SK-N-MC (cell line): Measurements from ENCODE around the gene NPIPB2.
"Not testable (repeated sequence)": the region's sequence is repeated elsewhere in the genome, so short reads cannot be mapped to it uniquely, and the experiment has no call there.

Source experiments
- DNase-seq: peaks from one replicate; pipeline ENCODE4 v3.0.0-alpha.2; 2011; ENCODE audit warnings: low read depth, low spot score
- H3K27ac ChIP-seq: fragments of 200-600 bp; sonication (generic); 2 replicates; pipeline ENCODE4 v1.5.1; 2016; ENCODE audit warnings: mixed run types
- H3K36me3 ChIP-seq: fragments of 200-600 bp; sonication (generic); 2 replicates; pipeline ENCODE4 v1.6.1; 2017; ENCODE audit warnings: antibody characterized with exemption, low read length, mixed read lengths; ENCODE audit not compliant: insufficient read depth
- H3K4me3 ChIP-seq: fragments of 200-600 bp; sonication (generic); 2 replicates; pipeline ENCODE4 v1.5.1; 2016
- H3K9ac ChIP-seq: fragments of 200-600 bp; sonication (generic); 2 replicates; pipeline ENCODE4 v1.8.0; 2017; ENCODE audit warnings: mixed run types, mixed read lengths; ENCODE audit not compliant: insufficient read length
- H3K9me3 ChIP-seq: fragments of 200-600 bp; sonication (generic); 2 replicates; pipeline ENCODE4 v1.6.1; 2017; ENCODE audit warnings: low read depth, mild to moderate bottlenecking, antibody characterized with exemption, low read length, moderate library complexity, mixed read lengths
- EZH2 ChIP-seq: fragments of 200-600 bp; sonication (generic); IDR thresholded peaks from one replicate; pipeline ENCODE4 v1.6.1; 2017; ENCODE audit warnings: antibody characterized with exemption
- FOXP2 ChIP-seq: optimal IDR thresholded peaks from 2 replicates; pipeline ENCODE3; 2011; ENCODE audit warnings: mild to moderate bottlenecking, moderate library complexity; ENCODE audit not compliant: insufficient read depth; ENCODE audit errors: extremely low read length, control extremely low read depth
- POLR2AphosphoS5 ChIP-seq: IDR thresholded peaks from 2 replicates; pipeline ENCODE4 v1.6.1; 2012; ENCODE audit warnings: mild to moderate bottlenecking, low read depth, low read length, borderline replicate concordance

Gene NPIPB2

DNA sequence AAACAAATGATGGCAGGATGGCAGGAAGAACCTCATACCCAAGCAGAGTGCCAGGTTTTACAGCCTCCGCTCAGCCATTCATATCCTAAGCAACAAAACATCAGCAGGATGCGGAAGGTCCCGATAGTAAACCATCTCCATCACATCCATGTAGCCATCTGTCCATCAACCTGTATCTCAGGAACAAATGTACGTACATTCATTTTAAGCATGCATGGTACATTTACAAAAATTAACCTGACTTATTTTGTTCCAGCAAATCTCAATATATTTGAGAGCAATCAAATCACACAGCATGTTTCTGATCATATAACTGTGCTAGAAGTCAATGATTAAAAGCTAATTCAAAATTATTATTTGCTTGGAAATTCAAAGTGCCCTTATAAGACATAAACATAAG lies at the start of gene NPIPB2:
Gene NPIPB2 (minus strand): TSS at position 101 of the 400 bp plus-strand sequence. CDS start 0 bp downstream, at position 101.
- H3K4me3 ChIP-seq, H3K9ac ChIP-seq, H3K9me3 ChIP-seq, H3K27ac ChIP-seq, DNase-seq, H3K36me3 ChIP-seq: not testable (repeated sequence)

DNA sequence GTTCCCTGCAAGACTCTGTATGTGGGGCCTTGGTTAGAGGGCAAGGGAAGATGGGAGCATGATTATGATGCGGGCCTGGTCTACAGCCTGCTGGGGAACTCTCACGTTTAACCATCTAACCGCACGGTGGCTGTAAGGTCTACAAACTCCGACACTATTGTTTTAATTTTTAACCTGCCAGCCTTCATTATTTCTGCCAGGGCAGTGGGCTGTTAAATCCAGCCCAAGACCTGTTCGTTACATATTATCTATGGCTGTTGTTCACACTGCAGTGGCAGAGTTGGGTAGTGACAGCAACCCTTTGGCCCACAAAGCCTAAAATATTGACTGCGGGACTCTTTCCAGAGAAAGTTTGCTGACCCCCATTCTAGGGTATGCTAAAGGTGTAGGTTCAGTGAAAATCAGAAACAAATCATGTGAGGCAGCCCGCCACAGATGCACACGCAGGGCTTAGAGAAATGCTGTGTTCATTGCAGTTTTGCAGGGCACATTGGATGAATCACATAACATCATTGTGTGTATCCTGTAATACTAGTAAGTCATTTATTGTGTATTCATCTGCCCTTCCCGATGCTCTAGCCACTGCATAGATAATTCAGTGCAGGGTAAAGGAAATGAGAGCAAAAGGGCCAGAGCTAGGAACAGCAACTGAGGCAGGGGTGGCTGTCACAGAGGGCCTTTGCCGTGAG lies 49.0 kb upstream of the NPIPB2 start:
- H3K27ac ChIP-seq: no peak overlapping the region
- no peaks in the 10 kb centered on the region for H3K9me3 ChIP-seq
- DNase-seq: no peak
- no peaks in the 10 kb centered on the region for H3K36me3 ChIP-seq
- TF ChIP-seq POLR2AphosphoS5 (no peak), FOXP2 (no peak), EZH2 (no peak)
- H3K9ac ChIP-seq: no peak overlapping the region
- H3K4me3 ChIP-seq: no peak overlapping the region

DNA sequence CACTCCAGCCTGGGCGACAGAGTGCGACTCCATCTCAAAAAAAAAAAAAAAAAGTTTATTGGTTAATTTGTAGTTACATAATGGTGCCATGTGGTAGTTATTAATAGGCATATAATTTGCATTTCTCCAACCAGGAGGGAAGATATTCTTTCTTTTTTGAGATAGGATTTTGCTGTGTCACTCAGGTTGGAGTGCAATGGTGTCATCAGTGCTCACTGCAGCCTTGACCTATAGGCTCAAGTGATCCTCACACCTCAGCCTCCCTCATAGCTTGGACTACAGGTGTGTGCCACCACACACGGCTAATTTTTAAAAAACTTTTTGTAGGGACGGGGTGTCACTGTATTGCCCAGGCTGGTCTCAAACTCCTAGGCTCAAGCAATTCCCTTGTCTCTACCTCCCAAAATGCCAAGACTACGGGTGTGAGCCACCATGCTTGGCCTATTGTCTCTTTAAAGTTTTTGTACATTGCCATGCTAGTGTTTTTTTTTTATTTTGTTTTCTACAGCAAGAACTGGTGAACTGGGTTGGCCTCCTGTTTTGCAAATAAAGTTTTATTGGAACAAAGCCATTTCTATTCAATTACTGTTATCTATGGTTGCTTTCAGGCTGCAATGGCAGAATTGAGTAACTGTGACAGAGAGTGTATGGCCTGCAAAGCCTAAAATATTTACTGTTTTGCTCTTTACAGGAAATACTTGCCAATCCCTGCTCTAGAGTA lies 46.6 kb upstream of the NPIPB2 start:
- no peak overlapping the region for H3K27ac ChIP-seq
- H3K4me3 ChIP-seq: no peak overlapping the region
- H3K9ac ChIP-seq: no peak overlapping the region
- TF ChIP-seq FOXP2 (no peak), EZH2 (no peak), POLR2AphosphoS5 (no peak)
- no peak for DNase-seq
- H3K36me3 ChIP-seq: no peaks in the 10 kb centered on the region
- no peaks in the 10 kb centered on the region for H3K9me3 ChIP-seq

DNA sequence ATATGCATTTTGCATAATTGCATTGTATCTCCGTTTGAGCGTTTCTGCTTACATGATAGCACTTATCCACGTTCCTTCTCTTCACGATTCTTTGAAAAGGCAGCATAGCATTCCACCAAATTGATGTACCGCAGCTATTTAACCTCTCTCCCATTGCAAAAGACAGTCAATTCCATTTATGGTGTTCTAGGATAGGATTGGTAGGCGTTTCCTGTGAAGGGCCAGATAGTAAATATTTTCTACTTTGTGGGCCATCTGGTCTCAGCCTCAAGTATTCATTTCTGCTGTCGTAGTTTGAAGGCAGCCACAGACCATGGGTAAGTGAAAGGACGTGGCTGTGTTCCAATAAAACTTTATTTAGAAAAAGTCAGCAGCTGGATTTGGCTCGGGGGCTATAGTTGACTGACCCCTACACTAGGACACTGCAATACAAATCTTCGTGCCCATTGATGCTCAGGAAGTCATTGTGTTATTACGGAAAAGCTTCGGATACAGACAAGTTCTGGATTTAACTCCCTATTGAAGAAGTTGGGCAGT lies 44.7 kb upstream of the NPIPB2 start:
- no peak for DNase-seq
- H3K27ac ChIP-seq: no peak overlapping the region
- H3K4me3 ChIP-seq: no peak overlapping the region
- H3K36me3 ChIP-seq: no peaks in the 10 kb centered on the region
- no peaks in the 10 kb centered on the region for H3K9me3 ChIP-seq
- TF ChIP-seq FOXP2 (no peak), POLR2AphosphoS5 (no peak), EZH2 (no peak)
- H3K9ac ChIP-seq: no peak overlapping the region

DNA sequence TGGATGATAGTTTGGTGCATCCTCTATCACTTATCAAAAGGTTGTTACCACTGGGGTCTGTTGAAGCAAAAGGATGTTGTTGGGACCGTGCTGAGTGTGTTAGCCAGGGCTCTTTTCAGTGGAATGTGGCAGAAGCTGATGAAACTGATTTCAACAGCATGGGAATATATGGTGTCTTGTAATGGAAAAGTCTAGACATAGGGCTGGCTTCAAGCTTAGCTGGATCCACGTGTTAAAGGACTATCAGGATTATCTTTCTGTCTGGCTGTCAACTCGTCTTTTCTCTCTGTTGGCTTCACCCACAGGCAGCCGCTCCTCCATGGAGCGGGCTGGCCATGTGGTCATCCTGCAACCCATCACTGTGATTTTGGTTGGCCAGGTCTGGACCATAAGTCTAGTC lies 43.4 kb upstream of the NPIPB2 start:
- DNase-seq: no peak
- H3K4me3 ChIP-seq: no peak overlapping the region
- H3K9me3 ChIP-seq: no peaks in the 10 kb centered on the region
- H3K9ac ChIP-seq: no peak overlapping the region
- no peak overlapping the region for H3K27ac ChIP-seq
- H3K36me3 ChIP-seq: no peaks in the 10 kb centered on the region
- TF ChIP-seq EZH2 (no peak), FOXP2 (no peak), POLR2AphosphoS5 (no peak)

DNA sequence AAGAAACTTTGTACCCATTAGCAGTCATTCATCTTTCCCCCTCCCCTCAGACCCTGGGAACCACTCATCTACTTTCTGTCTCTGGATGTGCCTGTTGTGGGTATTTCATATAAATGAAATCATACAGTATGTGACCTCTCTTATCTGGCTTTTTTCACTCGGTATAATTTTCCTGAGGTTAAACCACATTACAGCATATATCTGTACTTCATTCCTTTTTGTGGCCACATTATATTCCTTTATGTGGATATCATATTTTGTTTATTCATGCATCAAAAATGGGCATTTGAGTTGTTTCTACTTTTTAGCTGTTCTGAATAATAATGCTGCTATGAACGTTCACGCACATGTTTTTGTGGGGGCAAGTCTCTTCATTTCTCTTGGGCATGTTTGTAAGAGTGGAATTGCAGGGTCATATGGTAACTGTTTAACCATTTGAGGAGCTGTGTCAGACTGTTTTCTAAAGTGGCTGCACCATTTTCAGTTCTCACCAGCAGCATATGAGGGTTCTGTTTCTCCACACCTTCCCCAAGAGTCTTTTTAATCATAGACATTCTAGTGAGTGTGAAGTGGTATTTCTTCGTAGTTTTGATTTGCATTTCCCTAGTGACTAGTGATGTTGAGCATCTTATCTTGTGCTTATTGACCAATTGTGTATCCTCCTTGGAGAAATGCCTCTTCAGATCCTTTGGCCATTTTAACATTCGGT lies 38.4 kb upstream of the NPIPB2 start:
- Histone ChIP-seq H3K9me3 (no peaks in the 10 kb centered on the region), H3K4me3 (no peak overlapping the region), H3K27ac (no peak overlapping the region), H3K36me3 (no peaks in the 10 kb centered on the region), H3K9ac (no peak overlapping the region)
- no peak for DNase-seq
- TF ChIP-seq POLR2AphosphoS5: no peak
- TF ChIP-seq FOXP2: no peak
- TF ChIP-seq EZH2: no peak

DNA sequence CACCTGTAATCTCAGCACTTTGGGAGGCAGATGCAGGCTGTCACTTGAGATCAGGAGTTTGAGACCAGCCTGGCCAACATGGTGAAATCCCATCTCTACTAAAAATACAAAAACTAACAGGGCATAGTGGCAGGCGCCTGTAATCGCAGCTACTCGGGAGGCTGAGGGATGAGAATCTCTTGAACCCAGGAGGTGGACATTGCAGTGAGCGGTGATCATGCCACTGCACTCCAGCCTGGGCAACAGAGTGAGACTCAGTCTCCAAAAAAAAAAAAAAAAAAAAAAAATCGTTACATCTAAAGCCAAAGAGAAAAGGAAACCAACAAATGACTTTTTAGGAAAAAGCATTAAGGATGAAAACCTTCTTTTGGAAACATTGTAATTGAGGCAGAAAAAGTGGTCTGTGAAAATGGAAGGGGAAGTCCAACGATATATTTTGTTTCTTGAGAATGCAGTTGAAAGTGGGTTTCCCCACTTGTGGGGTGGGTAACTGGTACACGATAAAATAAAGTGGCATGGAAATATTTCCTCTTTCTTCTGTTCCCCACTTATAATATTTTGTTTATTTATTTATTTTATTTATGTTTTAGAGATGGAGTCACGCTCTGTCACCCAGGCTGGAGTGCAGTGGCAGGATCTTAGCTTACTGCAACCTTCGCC lies 37.3 kb upstream of the NPIPB2 start:
- TF ChIP-seq FOXP2: no peak
- TF ChIP-seq POLR2AphosphoS5: no peak
- no peak for TF ChIP-seq EZH2
- Histone ChIP-seq H3K9me3 (no peaks in the 10 kb centered on the region), H3K4me3 (no peak overlapping the region), H3K9ac (no peak overlapping the region), H3K36me3 (no peaks in the 10 kb centered on the region), H3K27ac (no peak overlapping the region)
- DNase-seq: no peak

DNA sequence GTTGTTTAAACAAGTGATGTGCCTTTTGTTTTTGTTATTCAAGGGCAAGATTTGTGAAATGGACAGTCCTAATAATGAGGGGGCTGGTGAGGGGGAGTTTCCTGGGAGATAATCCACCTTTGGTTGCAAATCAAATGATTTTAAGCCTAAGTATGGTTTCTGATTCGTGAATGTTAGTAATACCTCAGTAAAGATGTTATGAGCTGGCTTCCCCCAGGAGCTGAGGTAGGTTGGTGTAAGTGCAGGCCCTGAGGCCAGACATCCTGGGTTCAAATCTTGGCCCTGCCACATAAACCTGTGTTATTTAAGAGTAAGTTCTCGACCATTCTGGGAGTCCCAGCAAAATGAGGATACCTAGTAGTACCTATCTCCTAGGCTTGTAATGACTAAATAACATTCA lies 36.2 kb upstream of the NPIPB2 start:
- no peak for DNase-seq
- Histone ChIP-seq H3K36me3 (no peaks in the 10 kb centered on the region), H3K9ac (no peak overlapping the region), H3K27ac (no peak overlapping the region), H3K9me3 (no peaks in the 10 kb centered on the region), H3K4me3 (no peak overlapping the region)
- no peak for TF ChIP-seq POLR2AphosphoS5
- no peak for TF ChIP-seq FOXP2
- TF ChIP-seq EZH2: no peak
